ENCODE results near the gene HAS3.
"Not testable (repeated sequence)": the region's sequence is repeated elsewhere in the genome, so short reads cannot be mapped to it uniquely, and the experiment has no call there.

The HAS3 gene

DNA sequence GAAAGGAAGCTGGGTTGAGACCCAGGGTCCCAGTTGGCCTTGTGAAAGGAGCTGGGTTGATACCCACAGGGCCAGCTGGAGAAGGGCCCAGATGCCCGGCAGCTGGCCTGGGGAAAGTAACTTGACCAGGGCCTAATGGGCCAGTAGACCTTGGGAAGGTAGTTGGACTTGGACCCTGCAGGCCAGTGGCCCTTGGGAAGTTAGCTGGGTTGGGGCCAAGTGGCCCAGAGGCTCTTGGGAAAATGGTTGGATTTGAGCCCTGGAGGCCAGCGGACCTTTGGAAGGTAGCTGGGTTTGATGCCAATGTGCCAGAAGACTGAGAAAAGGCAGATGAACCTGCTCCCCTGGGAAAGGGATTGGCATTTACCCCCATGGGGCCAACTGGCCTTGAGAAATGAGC lies 13.5 kb downstream of the HAS3 start:
- no peak for DNase-seq

DNA sequence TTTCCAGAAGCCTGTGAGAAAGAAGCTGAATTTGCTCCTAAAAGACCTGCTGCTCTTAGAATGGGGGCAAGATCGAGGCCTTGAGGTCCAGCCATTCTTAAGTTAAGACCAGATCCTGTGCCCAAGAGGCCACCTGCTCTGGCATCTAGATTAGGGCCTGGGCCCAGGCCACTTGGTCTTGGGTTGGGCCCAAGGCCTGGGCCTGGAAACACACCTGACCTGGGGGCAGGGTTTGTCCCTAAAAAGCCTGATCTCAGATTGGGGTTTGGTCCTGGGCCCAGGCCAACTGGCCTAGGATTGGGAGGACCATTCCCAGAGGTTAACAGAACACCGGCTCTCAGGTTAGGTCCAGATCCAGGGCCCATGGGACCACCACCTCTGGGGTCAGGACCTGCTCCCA lies 14.1 kb downstream of the HAS3 start:
- no peak for DNase-seq

DNA sequence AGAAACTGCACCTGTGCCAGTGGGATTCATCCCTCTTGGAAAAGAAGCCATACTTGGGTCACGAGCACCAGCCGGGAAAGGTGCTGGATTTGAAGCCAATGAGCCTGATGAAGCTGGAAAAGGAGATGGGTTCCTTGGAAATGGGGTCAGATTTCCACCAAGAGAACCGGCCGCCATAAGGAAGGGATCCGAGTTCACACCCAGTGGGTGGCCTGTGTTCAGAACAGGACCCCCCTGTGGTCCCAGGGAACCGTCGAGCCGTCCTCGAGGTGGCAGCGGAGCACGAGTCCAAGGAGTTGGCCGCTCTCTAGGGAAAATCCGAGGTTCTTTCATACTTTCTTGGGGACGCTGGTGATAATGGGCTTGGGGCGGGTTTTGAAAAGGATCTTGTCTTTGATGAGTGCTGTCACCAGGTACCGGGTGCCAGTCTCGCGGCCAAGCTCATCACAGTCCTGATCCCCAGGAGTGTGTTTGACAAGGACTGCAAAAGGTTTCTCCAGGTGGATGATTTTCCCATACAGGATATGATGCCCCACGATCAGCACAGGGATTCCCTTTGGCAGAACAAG lies 14.7 kb downstream of the HAS3 start:
- DNase-seq: no peak

- peak; percentile 20 for DNase-seq
These were observed 18.5 kb downstream of the HAS3 start for GRCh38 chr16:69123910-69124309.

GRCh38 chr16:69124406-69124805 lies 19.0 kb downstream of the HAS3 start:
- DNase-seq: not testable (repeated sequence)

- DNase-seq: not testable (repeated sequence)
These were observed 19.5 kb downstream of the HAS3 start for GRCh38 chr16:69124961-69125360.

DNA sequence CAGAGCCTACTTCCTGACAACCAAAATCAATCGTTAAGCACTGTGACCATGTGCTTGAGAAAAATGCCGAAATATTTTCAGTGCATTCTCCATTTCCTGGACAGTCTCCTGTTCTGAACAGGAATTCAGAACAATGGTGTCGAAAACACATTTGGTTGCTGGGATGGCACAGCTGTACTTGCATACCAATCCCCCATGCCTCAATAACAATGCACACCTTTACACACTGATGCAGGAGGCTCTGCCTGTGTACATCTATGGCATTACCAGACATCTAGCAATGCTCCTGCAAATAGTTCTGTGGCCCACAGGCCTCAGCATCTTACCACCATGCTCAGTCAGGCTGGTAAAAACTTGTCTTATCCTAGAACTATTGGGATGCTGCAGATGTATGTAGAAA lies 20.8 kb downstream of the HAS3 start:
- no peak for DNase-seq

DNA sequence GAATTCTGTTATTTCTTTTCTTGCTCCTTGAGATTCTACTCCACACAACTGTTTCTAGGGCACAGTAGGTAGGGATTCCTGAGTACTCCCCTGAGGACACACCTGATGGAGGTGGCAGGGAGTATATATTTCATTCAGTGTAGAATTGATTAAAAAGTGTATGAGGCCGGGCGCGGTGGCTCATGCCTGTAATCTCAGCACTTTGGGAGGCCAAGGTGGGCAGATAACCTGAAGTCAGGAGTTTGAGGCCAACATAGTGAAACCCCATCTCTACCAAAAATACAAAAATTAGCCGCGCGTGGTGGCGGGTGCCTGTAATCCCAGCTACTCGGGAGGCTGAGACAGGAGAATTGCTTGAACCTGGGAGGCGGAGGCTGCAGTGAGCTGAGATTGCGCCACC lies 21.3 kb downstream of the HAS3 start:
- DNase-seq: not testable (repeated sequence)

- no peak for DNase-seq
These were observed 22.6 kb downstream of the HAS3 start for GRCh38 chr16:69127966-69128510.

DNA sequence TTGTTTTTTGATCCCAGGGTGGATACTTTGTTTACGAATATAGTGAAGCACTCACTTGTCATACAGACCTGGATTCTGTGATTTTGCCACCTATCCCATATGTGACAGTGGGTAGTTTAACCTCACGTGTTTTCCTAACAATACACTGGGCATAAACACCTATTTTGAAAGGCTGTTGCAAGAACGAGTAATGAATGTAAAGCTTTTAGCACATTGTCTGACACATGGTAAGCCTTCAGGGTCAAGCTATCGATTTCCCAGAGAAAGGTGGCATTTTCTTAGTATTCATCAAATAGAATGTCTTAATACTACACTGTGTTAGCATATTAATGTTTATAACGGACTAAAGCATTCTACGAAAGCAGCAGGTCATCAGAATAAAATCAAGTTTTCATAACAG lies 25.0 kb downstream of the HAS3 start:
- no peak for DNase-seq

GRCh38 chr16:69131167-69131838 lies 25.9 kb downstream of the HAS3 start:
- DNase-seq: peak; percentile 35

DNA sequence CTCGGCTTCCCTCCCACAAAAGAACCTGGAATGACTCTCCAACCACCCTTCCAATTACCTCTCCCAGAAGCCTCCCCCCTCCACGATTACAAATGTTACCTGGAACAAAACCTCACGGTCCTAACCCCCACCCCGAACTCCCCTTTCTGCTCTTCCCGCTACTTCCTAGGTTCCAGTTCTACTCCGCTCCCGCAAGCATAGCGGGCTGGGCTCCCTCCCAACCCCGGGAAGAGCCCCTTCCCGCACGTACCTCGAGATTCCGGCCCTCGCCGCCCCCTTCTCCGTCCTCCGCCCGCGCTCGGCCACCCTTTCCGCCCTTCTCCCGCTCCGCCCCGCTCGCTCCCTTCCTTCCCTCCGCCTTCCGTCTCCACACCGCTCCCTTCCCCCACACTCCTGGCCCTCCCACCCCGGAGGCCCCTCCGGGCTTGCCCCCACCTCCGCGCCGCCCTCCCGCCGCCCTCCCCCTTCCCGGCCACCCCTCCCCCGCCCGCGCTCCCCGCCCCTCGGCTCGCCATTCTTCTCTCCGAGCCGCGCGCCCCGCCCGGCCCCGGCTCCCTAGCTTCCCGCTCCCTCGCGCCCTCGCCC lies 26.5 kb downstream of the HAS3 start:
- DNase-seq: peak; percentile 33

DNA sequence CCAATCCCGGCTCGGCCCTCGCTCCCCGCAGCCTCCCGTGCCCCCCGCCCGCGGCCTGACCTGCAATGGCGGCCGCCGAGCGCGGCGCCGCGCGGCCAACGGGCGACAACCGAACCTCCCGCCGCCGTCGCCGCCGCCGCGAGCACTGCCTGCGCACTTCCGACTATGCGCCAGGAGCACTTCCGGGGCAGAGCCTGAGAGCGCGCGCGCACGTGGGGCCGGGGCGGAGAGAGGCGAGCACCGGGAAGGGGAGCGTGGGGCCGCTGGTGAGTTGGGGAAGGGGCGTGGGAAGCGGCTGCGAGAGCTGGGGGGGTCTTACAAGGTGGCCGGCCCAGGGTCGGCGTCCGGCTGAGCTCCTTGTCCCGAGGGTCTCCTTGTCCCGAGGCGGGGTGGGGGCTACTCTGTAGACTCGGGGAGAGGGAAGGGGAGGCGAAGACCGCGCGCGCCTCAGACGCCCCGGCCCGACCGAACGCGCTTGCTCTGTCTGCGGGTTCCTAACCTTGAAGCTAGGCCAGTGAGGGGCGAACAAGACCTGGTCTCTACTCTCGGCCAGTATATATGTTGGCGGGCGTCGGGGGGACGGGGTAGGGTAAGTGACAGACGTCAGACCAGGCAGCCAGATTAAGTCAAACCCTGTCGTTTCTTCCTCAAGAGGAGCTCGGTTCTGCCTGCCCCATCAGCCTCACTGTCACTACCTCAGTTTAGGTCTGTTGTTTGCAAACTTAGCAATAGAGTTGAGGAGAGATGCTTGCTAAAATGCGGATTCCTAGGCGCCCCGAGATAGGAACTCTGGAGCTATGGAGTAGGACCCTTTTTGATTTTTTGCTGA lies 27.2 kb downstream of the HAS3 start, which contains the start of the genes CHTF8 and UTP4:
Gene CHTF8, minus strand, starts transcription at position 165 of the 829 bp plus-strand sequence. CDS start 11,130 bp downstream, outside the sequence.
Gene UTP4, plus strand, starts transcription at position 226 of the 829 bp plus-strand sequence. CDS start 811 bp downstream, outside the sequence.
- DNase-seq: peak; percentile 35

DNA sequence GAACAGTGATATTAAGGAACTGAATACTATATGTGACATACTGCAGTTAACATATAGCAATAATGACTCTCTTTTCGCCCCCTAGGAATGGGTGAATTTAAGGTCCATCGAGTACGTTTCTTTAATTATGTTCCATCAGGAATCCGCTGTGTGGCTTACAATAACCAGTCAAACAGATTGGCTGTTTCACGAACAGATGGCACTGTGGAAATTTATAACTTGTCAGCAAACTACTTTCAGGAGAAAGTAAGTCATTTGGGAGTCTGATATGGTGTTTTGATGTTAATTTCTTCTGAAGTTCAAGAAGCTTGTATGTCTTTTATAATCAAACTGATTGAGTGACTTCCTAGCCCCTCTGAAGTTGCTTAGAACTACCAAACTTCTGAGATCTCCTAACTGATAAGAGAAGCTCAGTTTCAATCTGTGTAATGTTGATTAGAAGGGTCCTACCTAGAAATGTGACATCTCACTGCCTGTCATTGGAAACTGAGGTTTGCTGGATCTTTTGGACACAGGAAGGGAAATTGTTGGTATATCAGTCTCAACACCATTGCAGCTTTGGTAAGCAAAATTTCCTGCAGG lies 28.0 kb downstream of the HAS3 start:
- no peak for DNase-seq

DNA sequence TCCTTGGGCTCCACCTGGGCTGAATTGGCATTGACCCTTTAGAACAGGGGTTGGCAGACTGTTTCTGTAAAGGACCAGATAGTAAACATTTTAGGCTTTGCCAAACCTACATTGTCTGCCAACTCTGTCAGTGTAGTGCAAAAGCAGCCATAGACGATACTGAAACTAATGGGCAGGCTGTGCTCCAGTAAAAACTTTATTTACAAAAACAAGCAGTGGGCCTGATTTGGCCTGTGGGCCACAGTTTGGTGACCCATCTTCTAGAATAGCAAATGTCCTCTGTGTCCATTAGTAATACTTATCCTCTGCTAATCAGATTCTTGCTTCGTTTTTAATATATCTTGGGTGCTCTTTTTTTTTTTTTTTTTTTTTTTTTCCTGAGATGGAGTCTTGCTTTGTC lies 33.2 kb downstream of the HAS3 start:
- DNase-seq: no peak

DNA sequence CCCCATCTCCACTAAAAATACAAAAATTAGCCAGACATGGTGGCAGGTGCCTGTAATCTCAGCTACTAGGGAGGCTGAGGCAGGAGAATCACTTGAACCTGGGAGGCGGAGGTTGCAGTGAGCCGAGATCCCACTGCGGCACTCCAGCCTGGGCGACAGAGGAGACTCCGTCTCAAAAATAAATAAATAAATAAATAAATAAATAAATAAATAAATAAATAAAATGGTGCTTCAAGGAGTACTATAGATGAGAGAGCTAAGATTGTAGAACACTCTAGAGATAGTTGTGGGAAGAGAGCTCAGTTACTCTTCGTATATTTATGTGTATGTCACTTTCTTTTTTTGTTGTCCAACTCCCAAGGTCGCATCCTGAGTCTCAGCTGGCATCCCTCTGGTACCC lies 34.0 kb downstream of the HAS3 start:
- DNase-seq: not testable (repeated sequence)

DNA sequence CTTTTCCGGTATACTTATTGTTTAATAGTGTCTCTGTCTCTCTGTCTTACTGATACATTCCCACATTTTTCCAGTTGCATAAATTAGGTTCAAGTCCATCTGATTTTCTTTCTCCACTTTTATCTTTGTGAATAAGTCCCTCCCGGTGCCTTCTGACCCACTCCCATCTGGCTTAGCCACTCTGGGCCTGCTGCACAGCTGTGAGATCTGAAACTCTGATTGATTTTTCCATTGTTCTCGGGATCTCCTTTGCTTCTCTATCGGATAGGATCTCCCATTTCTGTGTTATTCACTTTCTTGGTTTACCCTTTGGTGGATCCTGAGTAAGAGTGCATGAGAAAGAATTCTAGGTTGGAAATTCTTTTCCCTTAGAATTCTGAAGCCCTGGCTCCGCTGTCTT lies 35.6 kb downstream of the HAS3 start:
- no peak for DNase-seq

DNA sequence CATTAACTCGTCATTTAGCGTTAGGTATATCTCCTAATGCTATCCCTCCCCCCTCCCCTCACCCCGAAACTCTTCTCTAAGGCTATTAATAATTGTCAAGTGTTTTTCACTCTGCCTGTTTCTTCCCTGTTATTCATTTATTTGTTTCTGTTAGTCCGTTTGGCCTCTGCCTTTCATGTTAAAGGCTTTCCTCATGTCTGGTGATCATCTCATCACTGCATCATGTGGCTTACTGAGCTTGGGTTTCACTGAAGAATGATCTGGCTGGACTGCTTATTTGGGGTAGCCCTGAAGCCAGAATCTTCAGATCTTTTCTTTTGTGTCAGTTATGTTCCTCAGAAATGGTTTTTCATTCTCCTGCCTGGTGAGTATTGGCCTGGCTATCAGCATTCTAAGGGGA lies 36.5 kb downstream of the HAS3 start:
- no peak for DNase-seq

DNA sequence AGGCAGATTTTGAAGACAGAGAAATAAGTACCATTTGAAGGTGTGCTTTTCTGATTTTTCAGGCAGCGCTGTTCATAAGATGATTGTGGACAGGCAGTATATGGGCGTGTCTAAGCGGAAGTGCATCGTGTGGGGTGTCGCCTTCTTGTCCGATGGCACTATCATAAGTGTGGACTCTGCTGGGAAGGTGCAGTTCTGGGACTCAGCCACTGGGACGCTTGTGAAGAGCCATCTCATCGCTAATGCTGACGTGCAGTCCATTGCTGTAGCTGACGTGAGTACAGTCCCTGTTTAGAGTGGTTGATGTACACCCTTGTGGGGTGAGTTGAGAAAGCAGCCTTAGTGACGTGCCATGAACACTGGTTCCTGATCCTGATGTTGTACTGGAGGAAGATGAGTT lies 37.7 kb downstream of the HAS3 start:
- no peak for DNase-seq

GRCh38 chr16:69145658-69146057 lies 40.2 kb downstream of the HAS3 start:
- no peak for DNase-seq

DNA sequence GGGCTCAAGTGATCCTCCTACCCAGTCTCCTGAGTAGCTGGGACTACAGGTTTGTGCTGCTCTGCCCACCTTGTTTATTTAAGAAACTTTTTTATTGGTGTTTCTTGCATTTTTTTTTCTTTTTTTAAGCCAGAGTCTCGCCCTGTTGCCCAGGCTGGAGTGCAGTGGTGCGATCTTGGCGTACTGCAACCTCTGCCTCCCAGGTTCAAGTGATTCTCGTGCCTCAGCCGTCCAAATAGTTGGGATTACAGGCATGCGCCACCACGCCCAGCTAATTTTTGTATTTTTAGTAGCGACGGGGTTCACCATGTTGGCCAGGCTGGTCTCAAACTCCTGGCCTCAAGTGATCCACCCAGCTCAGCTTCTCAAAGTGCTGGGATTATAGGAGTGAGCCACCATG lies 44.2 kb downstream of the HAS3 start:
- not testable (repeated sequence) for DNase-seq

DNA sequence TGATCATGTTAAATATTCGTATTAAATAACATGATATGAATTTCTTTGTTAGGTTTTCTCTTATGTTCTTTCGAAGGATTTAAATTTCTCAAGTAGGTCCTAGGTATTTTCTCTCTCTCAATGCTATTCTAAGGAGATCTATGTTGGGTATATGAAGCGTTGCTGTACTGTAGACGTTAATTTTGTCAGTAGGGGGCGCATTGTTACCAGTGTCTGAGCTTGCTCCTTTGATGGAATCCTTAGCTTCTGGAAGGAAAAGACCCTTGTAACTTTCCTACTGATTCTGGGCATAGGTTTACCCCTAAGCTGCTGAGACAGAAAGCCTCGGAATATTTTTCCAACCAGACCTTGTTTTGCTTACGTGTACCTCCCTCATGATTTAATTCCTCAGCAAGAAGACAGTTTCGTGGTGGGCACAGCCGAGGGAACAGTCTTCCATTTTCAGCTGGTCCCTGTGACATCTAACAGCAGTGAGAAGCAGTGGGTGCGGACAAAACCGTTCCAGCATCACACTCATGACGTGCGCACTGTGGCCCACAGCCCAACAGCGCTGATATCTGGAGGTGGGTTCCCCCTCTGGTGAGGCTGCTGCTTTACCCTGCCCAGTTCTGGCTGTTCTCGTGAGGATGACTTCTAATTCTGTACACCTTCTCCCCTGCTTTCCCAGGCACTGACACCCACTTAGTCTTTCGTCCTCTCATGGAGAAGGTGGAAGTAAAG lies 44.9 kb downstream of the HAS3 start:
- DNase-seq: peak; percentile 32
